NT2/D1 (cell line): ENCODE data around the gene L3MBTL4.
"Not testable (repeated sequence)": the region's sequence is repeated elsewhere in the genome, so short reads cannot be mapped to it uniquely, and the experiment has no call there.

Experiments used
- DNase-seq: peaks from one replicate; pipeline ENCODE4 v3.0.0-alpha.2; 2011; ENCODE audit warnings: low read depth, low spot score
- H3K27me3 ChIP-seq: 2 replicates; pipeline ENCODE4 v1.6.0; 2011; ENCODE audit warnings: mild to moderate bottlenecking; ENCODE audit not compliant: insufficient read length, insufficient read depth
- H3K36me3 ChIP-seq: 2 replicates; pipeline ENCODE4 v1.6.1; 2011; ENCODE audit warnings: mild to moderate bottlenecking, low read length, mixed read lengths; ENCODE audit not compliant: insufficient read depth, insufficient read length
- H3K4me1 ChIP-seq: 2 replicates; pipeline ENCODE4 v1.5.1; 2011; ENCODE audit not compliant: insufficient read depth, insufficient read length
- H3K4me3 ChIP-seq: 2 replicates; pipeline ENCODE4 v1.5.1; 2011; ENCODE audit warnings: low read depth; ENCODE audit not compliant: insufficient read length
- H3K9ac ChIP-seq: 2 replicates; pipeline ENCODE4 v1.6.0; 2011; ENCODE audit warnings: low read depth; ENCODE audit not compliant: insufficient read length
- H3K9me3 ChIP-seq: 2 replicates; pipeline ENCODE4 v1.5.1; 2011; ENCODE audit warnings: mild to moderate bottlenecking, low read length; ENCODE audit not compliant: insufficient read depth
- SUZ12 ChIP-seq: IDR thresholded peaks from 2 replicates; pipeline ENCODE4 v1.6.1; 2011; ENCODE audit not compliant: insufficient read length, insufficient read depth; ENCODE audit errors: extremely low read depth
- YY1 ChIP-seq: IDR thresholded peaks from 2 replicates; pipeline ENCODE4 v1.6.1; 2011; ENCODE audit not compliant: insufficient read length, insufficient read depth
- ZNF274 ChIP-seq: IDR thresholded peaks from 2 replicates; pipeline ENCODE4 v1.6.1; 2011; ENCODE audit warnings: mild to moderate bottlenecking, low read depth, low read length

The L3MBTL4 gene

GRCh38 chr18:6382963-6383362, 31.7 kb downstream of the L3MBTL4 start:
- peak; percentile 20 for DNase-seq
- no peaks in the 10 kb centered on the region for H3K4me1 ChIP-seq
- no peak overlapping the region for H3K4me3 ChIP-seq
- no peak overlapping the region for H3K9ac ChIP-seq
- no peaks in the 10 kb centered on the region for H3K27me3 ChIP-seq
- no peaks in the 10 kb centered on the region for H3K36me3 ChIP-seq
- TF ChIP-seq YY1 (no peak), ZNF274 (no peak), SUZ12 (no peak)
- H3K9me3 ChIP-seq, result no peaks in the 10 kb centered on the region

DNA sequence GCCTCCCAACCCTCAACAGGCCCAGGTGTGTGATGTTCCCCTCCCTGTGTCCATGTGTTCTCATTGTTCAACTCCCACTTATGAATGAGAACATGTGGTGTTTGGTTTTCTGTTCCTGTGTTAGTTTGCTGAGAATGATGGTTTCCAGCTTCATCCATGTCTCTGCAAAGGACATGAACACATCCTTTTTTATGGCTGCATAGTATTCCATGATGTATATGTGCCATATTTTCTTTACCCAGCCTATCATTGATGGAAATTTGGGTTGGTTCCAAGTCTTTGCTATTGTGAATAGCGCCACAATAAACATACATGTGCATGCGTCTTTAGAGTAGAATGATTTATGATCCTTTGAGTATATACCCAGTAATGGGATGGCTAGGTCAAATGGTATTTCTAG, 37.2 kb downstream of the L3MBTL4 start:
- H3K27me3 ChIP-seq, H3K9me3 ChIP-seq, H3K4me1 ChIP-seq, H3K4me3 ChIP-seq, H3K36me3 ChIP-seq, H3K9ac ChIP-seq, DNase-seq: not testable (repeated sequence)

DNA sequence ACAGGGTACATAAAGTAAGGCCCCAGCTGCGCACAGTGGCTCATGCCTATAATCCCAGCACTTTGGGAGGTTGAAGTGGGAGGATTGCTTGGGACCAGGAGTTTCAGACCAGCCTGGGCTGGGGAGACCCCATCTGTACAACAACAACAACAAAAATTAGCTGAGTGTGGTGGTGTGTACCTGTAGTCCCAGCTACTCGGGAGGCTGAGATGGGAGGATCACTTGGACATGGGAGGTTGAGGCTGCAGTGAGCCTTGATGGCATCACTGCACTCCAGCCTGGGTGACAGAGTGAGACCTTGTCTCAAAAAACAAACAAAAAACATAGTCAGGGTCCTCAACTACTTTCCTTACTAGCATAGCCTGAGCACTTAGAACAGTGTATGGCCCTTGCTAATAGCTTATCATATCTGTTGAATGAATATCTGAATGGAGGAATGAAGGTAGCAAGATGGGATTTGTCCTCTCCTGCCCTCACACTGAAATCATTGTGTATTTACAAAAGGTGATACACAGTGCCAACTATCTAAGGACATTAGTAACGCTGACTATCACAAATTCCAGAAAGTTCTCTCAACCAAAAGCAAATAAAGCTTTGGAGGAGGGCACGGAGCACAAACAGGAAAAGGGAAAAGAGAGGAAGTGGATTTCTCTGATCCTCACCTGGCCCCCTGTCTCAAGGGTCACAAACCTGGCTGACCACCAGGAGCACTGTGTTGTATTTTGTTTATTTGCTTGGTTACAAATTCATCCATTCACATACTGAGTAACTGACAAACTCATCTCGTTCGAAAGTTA, 38.1 kb downstream of the L3MBTL4 start:
- Histone ChIP-seq H3K9me3 (peaks cover 6% of the 10 kb centered on the region; the same call in 1 of the 2 replicates), H3K4me3 (no peak overlapping the region), H3K27me3 (no peaks in the 10 kb centered on the region), H3K9ac (no peak overlapping the region), H3K36me3 (no peaks in the 10 kb centered on the region), H3K4me1 (no peaks in the 10 kb centered on the region)
- DNase-seq, result no peak
- no peak for TF ChIP-seq SUZ12
- no peak for TF ChIP-seq ZNF274
- no peak for TF ChIP-seq YY1

DNA sequence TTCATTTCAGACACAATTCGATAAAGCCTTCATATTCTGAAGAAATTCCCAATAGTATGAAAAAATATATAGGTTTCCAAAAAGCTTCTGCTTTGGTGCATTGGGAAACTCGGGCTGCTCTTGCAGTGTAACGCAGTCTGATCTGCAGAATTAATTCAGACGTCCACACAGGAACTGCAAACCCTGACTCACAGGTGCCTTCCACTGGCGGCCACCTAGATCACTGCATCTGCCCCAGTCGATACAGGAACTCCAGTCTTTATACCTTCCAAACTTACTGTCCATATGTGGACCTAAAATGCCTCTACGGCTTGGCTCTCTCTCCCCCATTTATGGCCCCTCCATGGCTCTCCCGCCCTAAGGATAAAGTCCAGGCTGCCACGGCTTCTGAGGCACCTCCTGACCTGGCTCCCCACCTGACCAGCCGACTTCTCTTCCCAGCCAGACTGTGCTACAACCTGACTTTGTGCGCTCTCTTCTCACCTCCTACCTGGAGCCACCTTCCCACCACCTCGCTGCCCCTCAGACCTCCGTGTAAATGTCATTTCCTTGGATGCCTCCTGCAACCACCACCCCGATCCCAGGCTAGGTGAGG, 39.7 kb downstream of the L3MBTL4 start:
- no peak for TF ChIP-seq ZNF274
- TF ChIP-seq YY1, result no peak
- TF ChIP-seq SUZ12, result no peak
- Histone ChIP-seq H3K9me3 (peaks cover 6% of the 10 kb centered on the region; the same call in 1 of the 2 replicates), H3K4me3 (no peak overlapping the region), H3K27me3 (no peaks in the 10 kb centered on the region), H3K4me1 (no peaks in the 10 kb centered on the region), H3K36me3 (no peaks in the 10 kb centered on the region), H3K9ac (no peak overlapping the region)
- DNase-seq, result no peak

- no peak for TF ChIP-seq YY1
- TF ChIP-seq SUZ12, result no peak
- no peak for TF ChIP-seq ZNF274
- Histone ChIP-seq H3K9me3 (peaks cover 6% of the 10 kb centered on the region; the same call in 1 of the 2 replicates), H3K4me1 (no peaks in the 10 kb centered on the region), H3K36me3 (no peaks in the 10 kb centered on the region), H3K27me3 (no peaks in the 10 kb centered on the region), H3K9ac (no peak overlapping the region), H3K4me3 (no peak overlapping the region)
- DNase-seq, result no peak
These were observed 40.4 kb downstream of the L3MBTL4 start for GRCh38 chr18:6374340-6374739.

DNA sequence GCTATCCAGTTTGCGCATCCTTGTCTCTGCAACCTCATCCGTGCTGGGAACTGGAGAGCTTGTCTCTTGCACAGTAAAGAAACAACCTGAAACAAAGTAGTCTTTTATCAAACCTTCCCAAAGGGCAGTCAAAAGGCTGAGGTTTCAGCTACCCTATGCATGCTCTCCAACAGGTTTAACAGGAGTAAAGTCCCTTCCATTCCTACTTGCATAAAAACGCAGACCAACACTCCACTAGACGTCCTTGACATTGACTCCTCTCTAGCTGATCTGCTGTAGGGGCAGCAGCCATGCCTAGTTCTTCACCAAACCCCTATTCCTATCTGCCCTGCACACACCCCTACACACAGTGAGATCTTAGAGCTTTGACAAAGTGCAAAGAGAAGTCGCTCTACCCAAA, 41.5 kb downstream of the L3MBTL4 start:
- H3K9me3 ChIP-seq, result peaks cover 6% of the 10 kb centered on the region; the same call in 1 of the 2 replicates
- no peaks in the 10 kb centered on the region for H3K4me1 ChIP-seq
- no peak overlapping the region for H3K9ac ChIP-seq
- no peaks in the 10 kb centered on the region for H3K36me3 ChIP-seq
- no peaks in the 10 kb centered on the region for H3K27me3 ChIP-seq
- no peak overlapping the region for H3K4me3 ChIP-seq
- TF ChIP-seq YY1 (no peak), ZNF274 (no peak), SUZ12 (no peak)
- no peak for DNase-seq

GRCh38 chr18:6370886-6371635, 43.6 kb downstream of the L3MBTL4 start:
- no peak for DNase-seq
- H3K36me3 ChIP-seq, result no peaks in the 10 kb centered on the region
- no peak for TF ChIP-seq SUZ12
- TF ChIP-seq ZNF274, result no peak
- TF ChIP-seq YY1, result no peak
- no peaks in the 10 kb centered on the region for H3K4me1 ChIP-seq
- no peak overlapping the region for H3K9ac ChIP-seq
- H3K27me3 ChIP-seq, result no peaks in the 10 kb centered on the region
- no peak overlapping the region for H3K4me3 ChIP-seq
- H3K9me3 ChIP-seq, result peaks cover 6% of the 10 kb centered on the region; the same call in 1 of the 2 replicates
